Stimulated activated CD4-positive, alpha-beta T cell treated with anti-CD3 and anti-CD28 coated beads, Interleukin-15, amount 100 ng/mL, for 48 hours (primary cell): Measurements from ENCODE around the gene C1QL4.

Experiments
- DNase-seq, 2 donors: peaks; one replicate each; pipeline ENCODE4 v3.0.0-alpha.2; 2020; ENCODE audit warnings: low read depth in 2 of 2

The C1QL4 gene

DNA sequence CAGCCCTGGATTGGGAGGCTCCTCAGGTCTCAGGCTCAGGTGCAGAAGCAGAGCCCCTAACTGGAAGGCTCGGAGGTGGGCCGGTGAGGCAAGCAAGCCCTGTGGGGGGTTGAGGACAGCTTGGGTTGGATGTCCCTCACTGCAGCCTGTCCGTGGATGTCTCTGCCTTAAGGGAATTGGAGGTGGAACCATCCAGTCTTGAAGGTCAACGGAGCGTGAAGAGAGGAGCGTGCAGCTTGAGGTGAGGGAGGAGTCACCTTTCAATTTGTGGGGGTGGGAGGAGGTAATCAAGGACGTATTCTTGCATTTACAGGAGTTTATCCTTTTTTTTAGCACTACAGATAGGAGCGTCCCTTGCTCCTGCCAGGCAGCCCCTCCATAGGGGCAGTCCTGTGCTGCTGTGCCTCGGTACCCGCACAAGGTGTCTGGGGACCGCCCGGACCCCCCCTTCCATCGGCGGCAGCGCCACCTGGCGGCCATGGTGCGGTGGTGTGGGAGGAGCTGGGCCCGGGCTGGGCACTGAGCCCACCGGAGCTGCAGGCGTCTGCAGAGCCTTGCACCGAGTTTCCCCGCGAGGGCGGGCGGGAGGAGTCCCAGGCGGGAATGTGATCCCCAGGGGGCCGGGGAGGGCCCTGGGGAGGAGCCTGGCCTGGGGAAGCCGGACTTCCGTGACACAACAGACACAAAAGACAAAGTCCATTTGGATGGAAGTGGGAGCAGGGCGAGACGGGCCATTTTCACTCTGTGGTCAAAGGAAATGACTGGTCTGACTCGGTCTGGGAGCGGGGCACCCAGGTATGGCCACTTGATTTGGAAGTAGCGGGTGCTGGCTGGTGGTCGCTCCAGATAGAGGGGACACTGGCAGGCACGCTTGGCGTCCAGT, 10.6 kb upstream of the C1QL4 start:
- peak in 1 of 2 donors; percentile 68 for DNase-seq

DNA sequence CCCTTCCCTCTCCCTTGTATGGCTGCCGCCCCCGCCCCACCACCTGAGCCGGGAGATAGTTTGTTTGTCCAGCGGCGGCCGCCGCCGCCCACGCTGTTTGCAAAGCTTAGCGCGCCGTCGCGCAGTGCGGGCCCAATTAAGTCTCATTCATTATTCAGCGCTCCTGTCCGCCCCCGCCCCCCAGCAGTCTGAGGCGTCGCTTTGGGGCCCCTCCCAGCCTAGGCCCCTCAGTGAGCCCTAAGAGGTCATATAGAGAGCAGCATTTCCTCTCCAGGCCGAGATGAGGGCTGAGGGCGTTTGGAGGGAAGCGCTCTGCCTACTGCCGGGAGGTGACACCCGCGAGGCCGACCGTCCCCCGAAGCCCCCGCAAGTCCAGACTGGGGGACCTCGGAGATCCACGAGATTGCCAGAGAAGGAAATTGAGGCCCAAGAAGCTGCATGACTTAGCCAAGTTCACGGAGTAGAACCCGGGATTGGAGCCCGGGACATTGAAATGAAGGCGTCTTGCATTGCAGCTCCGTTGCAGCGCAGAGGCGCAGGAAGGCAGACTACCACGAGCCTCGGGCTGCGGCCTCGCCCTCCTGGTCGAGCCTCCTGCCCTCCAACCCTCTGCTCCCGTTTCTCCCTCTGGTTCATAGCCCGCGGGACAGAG, 9.8 kb upstream of the C1QL4 start, which contains the start of gene DNAJC22:
TSS of gene DNAJC22 (plus strand) at position 230 of the 652 bp plus-strand sequence. CDS start 1,985 bp downstream, outside the sequence.
- no peak for DNase-seq

DNA sequence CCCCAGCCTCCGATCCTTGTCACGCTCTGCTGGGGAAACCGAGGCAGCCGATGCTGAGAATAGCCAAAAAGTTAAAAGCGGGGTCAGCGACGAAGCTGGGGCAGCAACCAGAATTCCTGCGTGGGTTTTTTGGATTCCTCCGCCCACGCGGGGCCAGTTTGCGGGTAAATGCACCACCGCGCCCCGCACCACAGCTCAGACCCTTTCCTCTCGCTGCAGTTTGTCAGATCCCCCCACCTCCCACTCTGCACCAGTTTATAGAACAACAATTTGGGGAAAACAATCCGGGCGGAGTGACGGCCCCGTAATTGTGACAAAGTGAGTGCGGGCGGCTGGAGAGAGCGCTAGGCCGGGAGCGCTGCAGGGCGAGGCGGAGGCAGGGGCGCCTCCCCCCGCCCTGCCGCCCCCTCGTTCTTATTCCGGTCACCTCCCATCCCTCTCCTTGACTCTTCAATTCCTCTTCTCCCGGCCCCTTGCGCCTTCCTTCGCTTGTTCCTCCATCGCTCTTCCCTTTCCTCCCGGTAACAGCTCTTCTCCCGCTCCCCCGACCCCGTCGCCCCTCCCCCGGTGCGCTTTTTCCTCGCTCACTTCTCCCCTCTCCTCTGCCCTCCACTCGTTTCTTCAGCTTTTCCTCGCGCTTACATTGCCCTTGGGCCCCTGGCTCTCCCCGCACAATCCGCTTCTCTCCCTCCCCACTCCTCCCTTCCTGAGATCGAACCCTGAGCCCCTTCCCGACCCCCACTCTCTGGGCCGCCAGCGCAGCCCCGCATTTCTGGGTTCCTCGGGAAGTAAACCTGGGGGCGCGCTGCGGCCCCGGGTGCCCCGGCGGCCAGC, 9.1 kb upstream of the C1QL4 start:
- DNase-seq, result no peak

DNA sequence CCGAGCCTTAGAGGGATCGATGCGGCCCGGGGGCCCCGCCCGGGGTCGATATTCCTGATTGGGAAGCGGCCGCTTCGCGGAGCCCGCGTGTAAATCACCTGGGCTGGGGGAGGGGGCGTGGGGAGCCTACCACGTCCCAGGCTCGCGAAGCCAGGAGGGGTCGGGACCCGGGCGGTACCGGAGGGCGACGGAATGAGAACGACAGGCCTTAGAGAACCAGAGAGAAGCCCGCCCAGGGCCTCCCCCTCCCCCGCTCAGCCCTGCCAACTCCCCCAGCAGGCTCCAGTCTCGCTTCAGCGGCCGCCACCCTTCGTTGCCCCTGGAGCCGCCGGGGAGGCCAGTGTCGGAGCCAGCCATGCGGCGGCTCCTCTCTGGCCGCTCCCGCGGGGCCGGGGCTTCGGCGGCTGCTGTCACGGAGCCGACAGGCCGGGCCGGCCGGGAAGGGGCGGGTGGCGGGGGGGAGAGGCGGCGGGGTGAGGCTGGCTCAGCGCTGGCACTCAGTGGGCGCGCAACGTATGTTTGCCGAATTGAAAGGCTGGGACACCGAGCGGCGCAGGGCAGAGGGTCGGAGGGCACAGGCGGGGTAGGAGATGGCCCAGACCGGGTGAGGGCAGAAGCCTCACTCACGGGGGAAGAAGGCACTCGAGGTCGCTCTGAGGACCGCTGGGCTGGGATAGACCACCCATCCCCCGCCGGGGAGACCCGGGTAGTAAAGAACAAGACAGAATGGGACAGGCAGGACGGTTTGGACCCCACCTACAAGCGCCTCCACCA, 8.2 kb upstream of the C1QL4 start:
- DNase-seq, result no peak

DNA sequence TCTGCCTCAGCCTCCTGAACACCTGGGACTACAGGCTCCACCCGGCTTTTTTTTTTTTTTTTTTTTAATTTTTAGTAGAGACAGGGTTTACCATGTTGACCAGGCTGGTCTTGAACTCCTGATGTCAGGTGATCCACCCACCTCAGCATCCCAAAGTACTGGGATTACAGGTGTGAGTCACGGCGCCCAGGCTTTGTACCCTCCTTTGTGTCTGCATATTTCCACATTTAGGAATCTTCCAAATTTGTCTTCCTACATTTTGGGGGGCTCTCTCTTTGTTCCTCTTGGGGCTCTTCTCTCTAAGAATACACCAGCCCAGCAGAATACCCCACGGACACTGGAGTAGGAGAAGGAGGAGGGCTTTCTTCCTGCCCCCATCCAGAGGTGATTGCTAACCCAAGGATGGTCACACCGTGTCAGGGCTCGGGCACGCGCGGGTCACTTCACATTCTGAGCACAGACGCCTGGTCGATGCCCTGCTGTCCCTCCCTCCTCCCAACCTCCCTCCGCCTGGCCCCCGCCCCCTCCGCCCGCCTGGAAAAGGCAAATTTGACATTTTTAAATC, 7.6 kb upstream of the C1QL4 start:
- DNase-seq, result no peak

DNA sequence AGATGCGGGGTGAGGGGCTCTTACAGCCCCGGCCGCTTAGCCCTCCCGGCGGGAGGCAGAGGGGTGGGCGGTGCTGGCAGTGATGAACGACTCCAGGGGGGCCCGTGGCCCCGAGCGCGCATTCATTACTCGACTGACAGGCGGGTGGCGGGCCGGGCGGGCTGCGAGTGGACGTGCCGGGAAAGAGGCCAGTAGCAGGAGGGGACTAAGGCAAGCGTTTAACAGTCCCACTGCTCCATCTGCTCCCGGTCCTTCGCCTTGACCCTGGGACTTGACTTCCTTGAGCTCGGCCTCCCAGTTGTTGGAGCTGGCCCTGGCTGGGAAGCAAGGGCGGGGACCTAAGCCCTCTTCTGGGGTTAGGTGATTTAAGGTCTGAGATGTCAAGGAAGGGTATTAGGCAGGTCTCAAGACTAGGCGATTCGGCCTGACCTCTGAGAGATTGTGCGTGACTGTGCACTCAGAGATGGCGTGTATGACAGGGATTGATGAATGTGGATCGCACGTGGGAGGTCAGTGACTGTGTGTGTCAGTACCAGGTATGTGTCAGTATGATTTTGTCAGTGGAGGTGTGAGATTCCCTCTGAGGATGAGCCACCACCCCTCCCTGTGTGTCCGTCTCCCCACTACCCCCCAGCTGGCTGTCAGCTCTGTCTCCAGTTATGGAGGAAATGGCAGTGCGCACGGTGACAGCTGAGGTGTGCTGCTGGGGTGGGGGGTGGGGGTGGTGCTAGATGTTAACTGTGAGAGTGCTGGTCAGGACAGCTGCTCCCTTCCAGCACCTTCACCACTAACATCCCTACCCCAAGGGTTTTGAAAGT, 6.1 kb upstream of the C1QL4 start:
- DNase-seq, result peak in 1 of 2 donors; percentile 53

DNA sequence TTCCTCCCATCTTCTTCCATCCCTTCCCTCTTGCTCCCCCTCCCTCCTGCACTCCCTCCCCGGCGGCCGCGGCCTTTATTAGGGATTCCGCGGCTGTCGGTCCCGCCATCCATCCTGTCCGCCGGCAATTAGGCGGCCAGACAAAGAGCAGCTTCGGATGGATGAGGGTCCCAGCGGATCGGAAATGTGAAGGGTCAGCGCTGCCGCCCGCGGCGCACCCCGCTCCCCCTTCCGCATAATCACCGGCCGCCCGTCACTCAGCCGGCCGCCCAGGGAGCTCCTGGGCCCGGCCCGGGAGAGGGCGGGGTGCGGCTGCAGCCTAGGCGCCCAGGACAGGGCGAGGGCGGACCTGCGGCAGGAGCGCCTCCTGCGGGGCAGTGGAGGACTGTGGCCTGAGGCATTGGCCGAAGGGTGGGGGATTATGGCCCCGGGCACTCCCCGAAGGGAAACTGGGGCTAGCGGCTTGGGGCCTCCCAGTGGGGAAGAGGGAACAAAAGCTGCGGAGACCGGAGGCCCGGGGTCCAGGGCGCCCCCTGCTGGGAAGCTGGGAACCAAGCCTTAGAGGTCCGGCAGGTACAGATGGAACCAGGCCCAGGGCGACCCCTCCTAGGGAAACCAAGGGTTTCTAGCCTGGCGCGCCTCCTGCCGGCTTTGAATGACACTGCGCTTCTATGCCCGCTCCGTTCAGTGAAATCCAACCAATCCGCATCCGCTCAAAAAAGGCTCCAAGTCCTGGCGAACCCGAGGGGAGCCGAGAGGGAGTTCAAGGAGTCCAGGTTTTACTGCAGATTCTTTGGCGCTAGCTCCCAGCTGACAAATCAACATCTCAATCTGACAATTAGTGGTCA, 5.3 kb upstream of the C1QL4 start:
- DNase-seq, result peak; percentile 80 to 81

DNA sequence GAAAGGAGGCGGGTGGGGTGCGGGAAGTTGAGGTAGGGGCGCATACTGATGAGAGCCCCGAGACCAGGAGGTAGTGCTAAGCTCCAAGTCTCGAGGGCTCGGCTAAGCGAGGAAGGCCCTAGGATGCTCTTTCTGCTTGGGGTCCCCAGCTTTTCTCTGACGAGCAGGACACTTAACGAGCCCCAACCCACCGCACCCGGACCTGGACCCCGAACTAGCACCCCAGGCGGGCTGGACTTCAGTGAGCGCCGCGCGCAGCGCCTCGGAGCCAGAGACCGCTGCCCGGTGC, 4.7 kb upstream of the C1QL4 start:
- no peak for DNase-seq

DNA sequence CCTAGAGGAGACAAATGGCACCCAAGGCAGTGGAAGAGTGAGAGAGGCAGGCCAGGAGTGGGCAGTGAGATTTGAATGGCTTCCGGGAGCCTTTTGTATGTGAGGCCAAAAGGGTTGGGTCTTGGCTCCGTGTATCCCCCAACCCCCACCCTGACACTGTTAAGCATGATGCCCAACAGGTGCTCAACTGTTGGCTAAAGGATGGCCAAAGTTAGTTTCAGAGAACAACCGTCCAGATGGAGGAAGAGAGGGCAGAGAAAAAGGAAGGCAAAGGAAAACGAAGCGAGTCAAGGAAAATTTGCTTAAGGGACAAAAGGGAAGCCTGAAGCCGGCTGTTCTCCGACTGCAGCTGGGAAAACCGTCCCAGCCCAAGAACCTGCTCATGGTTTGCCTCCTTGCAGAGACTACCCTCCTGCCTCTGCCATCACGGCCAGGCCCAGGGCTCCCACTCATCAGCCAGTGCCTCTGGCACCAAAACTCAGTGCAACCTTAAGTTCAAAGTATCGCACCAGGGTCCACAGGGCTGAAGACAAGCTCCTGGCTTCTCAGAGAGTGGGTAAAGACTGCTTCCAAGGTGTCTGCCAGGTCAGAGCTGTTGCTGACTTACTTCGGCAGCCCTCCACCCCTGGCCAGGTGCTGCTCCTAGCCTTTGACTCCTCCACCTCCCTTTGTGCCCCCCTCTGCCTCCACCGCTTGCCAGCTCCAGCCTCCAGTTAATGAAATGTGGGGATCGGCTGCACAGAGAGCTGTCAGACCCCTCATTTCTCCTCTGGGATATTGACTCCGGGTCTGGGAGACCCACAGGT, 4.2 kb upstream of the C1QL4 start:
- DNase-seq, result no peak

DNA sequence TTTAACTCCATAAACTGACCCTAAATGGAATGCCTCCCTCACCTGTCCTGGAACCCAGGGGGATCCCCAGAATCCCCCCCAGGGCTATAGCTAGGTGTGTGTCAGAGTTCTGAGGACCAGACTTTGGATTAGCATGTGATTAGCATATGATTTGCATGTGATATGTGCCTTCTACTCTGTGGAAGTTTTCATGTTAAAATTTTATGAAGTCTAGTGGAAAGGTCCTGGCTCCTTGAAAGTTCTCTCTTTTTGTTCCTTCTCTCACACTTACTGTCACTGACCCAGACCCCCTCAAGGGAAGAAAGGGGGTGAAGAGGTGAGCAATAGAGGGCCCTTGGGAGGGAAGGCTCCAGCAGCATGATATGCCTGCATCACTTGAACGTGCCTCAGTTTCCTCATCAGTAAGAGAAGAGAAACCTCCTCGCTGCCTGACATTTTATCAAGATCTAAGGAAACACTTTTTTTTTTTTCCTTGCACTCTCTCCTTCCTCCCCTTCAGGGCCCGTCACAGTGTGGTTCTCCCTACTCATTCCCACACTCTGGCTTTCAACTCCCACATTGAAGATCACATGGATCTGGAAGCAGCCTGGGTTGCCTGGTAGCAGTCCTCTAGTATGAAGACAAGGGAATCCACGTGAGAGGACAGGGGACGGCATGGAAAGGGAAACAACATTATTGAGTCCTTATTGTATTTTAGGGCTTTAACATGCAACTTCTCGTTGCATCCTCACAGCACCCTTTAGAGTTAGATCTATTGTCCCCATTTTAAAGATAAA, 3.3 kb upstream of the C1QL4 start:
- DNase-seq, result no peak

DNA sequence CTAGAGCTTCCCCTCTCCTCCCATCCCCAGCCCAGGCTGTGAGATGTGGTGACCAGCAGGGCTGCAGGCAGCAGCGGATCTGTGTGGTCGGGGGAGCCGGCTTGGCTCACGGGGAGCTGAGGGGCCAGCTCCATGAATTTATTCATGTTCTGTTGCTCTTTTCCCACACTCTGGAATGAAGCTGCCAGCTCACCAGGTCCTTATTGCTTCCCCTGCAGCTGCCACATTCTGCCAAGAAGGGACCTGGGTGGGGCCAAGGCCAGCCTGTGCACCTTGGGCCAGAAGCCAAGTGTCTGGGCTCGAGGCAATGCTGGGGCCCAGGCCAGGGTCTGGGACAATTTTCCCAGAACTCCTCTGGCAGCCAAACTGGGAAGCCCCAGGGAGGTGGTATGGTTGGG, 2.5 kb upstream of the C1QL4 start:
- no peak for DNase-seq

DNA sequence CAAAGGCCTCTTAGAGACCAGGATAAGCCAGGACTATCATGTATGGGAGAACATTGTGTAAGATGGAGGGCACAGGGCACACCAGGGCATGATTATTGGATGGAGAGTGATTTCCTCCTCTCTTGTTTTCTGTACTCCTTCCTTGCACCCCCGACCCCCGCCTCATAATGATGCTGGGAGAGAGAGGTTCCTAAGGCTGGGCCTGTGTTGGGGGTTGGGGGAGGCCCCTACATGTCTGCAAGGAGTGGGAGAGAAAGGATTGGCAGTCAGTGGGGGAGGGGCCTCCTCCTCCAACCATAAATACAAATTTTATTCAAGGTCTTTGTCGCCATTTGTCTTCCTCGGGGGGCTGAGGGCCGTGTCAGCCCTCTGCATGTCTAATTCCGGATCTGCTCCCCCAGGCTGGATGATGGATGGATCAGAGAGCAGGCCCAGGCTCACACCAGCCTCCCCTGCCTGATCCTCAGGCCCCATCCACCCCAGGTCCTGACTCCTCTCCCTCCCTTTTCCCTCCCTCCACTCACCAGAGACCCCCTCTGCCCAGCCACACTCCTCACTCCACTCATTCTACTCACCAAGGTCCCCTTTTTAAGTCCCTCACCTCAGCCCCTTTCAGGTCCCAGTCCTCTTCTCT, 2.0 kb upstream of the C1QL4 start:
- no peak for DNase-seq

DNA sequence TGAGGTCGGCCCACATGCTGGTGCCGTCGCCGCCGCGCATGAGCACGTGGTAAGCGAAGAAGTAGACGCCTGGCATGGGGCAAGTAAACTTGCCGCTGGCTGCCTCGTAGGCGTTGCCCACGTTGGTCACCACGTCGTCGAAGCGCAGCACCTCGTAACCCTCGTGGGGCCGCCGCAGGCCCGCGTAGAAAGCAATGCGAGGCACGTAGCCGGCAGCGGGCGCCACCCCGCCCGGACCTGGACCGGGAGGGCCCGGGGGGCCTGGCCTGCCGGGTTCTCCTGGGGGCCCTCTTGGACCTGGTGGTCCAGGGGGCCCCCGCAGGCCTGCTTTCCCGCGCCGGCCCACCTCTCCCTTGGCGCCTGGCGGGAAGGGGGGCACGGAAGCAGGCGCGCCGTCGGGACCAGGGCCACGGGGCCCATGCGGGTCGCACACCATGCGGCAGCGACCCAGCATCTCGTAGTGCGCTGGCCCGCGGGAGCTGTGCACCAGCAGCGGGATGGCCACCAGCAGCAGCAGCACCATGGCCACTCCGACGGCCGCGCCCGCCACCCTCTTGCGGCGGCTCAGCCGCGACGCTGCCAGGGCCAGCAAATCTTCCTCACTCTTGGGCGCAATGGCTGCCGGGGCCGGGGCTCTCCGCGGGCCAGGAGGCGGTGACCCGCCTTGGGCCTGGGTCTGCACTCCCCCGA, 888 bp downstream of the C1QL4 start:
- DNase-seq, result no peak

DNA sequence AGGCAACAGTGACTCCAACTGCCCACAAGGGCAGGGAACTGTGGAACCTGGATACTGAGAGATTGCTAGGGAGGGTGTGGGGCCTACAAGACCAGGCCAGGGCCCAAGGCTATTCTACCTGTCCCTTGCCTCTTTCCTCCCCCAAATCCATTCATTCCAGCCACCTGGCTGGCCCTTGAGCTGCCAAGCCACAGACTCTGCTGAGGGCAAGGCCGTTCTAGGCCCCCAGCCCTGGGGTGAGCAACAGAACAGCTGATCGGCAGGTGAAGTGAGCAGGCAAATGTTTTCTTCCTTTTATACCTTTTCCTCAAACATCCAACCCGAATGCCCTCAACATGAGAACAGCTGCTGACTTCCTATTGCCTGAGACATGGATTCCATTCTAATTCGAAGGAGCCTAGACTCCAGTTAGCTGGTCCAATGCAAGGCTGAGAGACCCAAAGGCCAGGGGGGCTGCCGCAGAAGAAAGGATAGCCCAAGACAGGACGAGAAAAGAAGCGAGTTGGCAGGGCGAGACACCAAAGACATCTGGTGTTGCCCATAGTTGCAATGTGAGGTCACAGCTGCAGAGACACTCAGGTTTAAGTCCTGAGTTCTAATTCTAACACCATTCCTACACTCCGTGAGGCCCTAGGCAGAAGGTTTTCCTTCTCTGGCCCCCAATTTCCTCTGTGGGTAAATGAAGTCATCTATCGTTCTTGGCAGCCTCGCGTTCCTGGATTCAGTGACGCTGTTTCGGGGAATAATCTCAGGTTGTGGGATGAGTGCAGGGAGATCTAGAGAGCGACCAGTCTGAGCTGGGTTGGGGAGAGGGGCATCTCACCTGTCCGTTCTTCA, 1.7 kb downstream of the C1QL4 start:
- no peak for DNase-seq

DNA sequence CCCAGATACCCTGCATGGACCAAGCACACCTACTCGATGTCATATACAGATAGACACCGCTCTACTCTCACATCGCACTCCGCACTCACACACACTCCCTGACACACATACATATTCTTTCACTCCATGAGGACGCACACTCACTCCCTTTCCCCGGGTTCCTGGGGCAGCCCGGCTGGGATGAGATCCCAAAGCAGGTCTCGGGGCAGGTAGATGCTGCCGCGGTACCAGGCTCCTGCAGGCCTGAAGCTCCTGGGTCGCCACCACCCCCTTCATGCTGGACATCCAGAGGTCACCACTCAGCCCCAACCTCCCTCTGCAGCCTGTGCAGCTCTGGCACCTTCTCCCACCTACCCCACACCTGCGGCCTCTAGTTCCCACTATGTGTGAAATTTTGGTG, 2.3 kb downstream of the C1QL4 start:
- DNase-seq, result no peak

DNA sequence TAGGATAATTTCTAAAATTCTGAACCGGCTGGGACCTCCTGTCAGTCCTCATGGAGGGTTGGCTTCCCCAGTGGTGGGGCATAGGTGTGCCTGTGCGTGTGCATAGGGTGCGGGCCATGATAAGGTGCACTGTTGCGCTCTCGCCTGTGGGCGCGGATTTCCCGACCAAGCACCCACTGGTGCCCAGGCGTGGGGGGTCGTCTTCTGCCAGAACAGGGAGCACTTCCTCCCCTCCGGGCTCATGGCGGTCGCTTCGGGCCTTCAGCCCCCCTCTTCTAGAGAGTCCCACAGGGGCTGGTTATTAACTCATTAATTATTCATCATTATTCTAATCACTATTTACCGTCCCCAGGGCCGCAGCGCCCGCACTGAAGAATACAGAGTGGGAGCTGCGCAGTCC, 2.8 kb downstream of the C1QL4 start:
- no peak for DNase-seq
